ENCODE measurements around the gene MDP1.

The MDP1 gene

DNA sequence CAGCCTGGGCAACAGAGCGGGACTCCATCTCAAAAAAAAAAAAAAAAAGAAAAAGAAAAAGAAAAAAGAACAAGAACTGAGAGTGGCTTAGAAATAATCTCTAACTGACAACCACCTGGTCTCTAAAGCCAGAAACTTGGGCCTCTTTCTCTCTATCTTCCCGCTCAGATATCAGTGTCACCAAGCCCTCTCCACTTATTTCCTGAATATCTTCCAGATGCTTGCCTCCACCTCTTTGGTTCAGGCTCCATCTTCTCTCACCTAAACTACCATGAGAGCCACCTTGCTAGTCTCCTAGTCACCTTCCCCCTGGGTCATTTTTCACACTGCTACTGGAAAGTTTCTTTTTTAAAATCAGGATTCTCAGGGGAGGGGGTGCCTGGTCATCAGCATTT is 18.8 kb downstream of the MDP1 start:
- no peak for DNase-seq

GRCh38 chr14:24196071-24197055 is 19.5 kb downstream of the MDP1 start:
- DNase-seq, result no peak

DNA sequence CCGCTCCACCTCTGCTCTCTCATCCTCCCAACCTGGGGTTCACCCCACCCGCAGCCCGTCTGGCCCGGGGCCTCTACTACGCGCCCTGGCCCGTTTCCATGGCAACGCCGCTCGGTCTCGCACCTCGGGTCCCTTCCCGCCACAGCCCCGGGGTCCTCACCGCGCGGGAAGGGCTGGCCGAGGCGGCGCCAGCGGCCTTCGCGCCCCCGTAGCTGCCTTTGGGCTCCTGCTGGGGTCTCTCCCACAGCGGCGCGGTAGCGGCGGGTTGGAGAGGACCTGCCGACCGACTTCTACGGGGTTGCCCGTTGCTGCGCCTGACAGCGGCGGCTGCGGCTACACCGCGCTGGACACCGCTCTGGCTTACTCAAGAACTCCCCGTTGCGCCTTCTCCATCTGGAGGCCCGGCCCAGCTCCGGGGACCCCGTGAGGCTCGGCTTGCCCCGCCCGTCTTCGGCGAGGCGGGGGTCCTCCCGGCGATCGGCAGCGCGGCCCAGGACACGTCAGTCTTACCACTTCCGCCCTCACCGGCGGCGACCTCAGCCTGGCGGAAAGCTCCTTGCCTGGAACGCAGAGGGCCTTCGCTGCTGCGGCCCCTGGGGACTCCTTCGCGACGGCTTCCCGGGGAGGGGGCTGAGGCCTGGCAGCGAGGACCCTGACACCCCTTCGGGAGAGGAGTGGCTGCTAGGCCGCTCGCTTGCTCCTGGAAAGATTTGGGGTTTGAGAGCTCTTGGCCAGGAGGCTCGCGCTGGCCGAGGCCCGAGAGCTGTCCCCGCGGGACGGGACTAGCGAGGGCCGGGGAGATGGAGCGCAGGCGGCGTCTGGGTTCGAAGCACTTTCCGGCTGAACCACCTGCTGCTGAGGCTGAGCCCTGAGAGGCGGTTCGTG is 20.4 kb downstream of the MDP1 start, which contains the start of gene TM9SF1:
TM9SF1 (minus strand) TSS at position 256 of the 885 bp plus-strand sequence. CDS start 422 bp downstream, outside the sequence.
- DNase-seq, result peak; percentile 93

DNA sequence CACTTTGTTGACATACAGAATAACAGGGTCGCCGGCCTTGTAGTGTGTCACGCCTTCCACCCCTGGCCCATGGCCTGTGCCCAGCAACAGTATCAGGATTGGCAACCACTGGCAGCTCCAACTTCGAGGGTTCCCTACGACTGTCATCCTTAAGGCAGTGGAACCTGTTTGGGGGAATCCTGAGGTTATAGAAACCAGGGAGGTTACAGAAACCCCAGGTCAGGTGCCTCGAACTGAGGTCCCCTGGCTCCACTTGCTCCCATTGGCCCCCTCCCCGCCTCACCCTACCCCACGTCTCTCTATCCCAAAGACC is 21.0 kb downstream of the MDP1 start:
- no peak for DNase-seq

DNA sequence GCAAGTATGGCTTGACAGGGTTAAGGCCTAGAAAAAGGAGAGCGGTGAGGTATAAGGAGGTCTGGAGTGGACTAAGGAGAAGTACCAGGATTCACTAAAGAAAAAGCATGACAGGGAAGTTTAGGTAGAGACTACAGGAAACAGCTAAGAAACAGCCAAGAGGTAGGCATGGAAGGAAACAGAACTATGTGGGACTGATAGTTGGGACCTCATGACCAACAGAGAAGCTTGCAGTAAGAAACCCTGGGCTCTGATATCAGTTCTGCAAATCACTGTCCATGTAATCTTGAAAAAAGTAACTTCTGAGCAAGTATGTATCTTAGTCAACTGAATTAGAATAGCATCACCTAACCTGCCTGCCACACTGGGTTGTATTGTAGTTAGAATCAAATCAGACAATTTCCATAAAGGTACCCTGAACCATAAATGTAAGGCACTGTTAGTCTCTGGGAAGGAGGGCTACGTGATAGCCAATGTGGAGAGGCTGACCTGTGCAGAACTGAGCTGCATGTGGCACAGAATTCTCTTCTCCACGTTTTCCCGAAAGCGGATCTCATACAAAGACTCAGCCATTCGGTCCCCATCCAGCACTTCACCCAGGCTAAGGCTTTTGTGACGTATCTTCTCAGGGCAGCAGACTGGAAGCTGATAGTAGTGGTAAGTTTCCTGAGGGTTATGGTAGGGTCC is 21.5 kb downstream of the MDP1 start:
- no peak for DNase-seq

GRCh38 chr14:24192933-24193332 is 22.9 kb downstream of the MDP1 start:
- DNase-seq, result no peak

GRCh38 chr14:24190416-24190815 is 25.4 kb downstream of the MDP1 start:
- no peak for DNase-seq

GRCh38 chr14:24189460-24189859 is 26.4 kb downstream of the MDP1 start:
- DNase-seq, result no peak

- no peak for DNase-seq
These were observed 26.8 kb downstream of the MDP1 start for GRCh38 chr14:24189059-24189375.

DNA sequence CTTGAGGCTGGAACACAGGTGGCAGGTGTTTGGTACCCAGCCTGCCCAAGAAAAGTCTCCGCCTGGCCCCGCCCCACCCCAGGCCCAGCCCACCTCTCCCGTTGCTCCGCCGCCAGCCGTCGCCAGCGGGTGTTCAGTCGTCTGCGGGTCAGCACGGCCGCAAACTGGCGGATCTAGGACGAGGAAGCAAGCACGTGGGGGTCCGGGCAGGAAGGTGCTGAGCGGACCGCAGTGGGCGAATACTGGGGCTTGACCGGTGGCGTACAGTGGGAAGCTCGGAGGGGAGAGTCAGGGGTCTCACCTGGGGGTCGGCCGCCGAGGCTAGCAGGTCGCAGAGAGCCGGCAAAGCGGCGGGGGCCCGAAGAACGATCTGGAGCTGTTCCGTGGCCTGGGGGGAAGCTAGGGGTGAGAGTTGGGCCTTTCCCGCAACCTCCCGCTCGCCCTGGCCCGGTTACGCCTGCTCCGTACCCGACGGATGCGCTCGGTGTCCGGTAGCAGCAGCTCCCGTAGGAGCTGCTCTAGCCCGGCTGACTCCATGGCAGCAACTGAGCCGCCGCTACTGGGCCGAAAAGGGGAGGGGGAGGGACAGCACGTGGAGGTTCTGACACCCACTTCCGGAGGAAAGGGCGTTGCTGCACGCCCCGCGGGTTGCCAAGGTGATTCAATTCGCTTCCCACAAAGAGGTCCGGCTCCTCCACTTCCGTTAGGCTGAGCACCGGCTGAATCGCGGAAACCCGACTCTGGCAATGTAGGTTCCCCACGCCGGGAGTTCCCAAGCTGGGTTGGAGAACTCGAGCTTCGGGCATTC is 27.4 kb downstream of the MDP1 start, which contains the start of gene IPO4:
IPO4 (minus strand) TSS at position 566 of the 808 bp plus-strand sequence; CDS start at position 537, 29 bp downstream.
- peak; percentile 94 for DNase-seq

- DNase-seq, result no peak
These were observed 28.3 kb downstream of the MDP1 start for GRCh38 chr14:24187539-24187915.

DNA sequence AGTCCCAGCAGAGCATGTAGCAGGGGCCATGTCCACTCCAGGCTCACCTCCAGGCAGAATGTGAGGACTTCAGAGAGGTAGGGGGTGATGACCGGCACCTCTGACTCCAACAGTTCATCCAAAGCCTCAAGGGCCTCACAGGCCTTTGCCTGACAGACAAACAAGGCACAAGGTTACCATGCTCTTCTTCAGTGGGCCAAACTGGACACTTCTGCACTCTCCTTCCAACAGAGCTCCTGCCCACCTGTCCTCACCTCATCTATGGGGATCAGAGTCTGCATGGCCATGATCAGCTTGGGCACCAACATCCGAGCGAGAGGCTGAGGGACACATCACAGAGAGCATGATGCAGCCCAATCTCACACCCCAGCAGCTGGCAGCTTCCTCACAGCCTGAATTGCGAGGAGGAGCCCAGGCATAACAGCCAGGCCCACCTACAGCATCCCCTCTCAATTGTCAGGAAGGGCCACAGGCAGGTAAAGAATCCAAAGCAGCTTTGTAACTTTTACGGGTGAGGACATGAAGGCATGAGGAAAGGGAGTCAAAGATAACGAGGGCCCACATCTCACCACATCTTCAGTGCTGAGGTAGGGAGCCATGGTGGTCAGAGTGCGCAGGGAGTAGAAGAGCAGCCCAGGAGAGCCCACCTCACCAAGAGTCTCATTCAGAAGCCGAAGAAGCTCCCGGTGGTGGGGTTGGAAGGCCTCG is 28.9 kb downstream of the MDP1 start:
- no peak for DNase-seq

DNA sequence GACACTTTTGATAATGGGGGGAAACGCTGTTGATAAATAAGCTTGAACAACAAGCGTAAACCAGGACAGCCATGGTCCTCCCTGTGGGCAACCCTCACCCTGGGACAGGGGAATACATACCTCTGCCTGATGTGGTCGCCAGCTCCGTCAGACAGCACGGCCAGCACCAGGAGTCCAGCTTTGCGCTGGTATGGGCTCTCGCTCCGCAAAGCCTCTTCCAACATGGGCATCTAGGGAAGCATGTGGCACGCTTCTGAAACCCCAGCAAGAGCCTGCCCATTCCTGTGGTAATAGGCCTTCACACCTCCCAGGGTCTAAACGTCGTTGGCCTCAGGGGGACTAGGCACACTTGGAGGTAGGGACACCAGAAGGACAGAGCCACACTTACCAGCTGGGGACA is 30.1 kb downstream of the MDP1 start:
- no peak for DNase-seq

DNA sequence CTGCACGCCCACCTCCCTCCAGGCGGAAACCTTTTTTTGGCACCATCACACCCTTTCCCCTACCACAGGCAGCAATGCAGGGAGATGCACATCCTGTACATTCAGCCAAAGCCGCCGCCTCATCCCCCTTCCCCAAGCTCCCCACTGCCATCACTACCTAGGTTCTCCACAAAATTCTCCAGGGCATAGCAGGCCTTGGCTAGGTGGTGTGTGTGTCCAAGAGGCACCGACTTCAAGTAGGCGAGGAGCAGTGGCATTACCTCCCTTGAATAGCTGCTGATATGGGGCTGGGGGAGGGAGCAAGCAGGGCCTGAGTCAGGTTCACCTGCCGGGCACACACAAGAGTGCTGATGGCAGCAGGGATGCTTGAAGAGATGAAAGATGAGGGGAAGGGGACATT is 30.8 kb downstream of the MDP1 start:
- DNase-seq, result no peak

- no peak for DNase-seq
These were observed 31.5 kb downstream of the MDP1 start for GRCh38 chr14:24184104-24184970.

DNA sequence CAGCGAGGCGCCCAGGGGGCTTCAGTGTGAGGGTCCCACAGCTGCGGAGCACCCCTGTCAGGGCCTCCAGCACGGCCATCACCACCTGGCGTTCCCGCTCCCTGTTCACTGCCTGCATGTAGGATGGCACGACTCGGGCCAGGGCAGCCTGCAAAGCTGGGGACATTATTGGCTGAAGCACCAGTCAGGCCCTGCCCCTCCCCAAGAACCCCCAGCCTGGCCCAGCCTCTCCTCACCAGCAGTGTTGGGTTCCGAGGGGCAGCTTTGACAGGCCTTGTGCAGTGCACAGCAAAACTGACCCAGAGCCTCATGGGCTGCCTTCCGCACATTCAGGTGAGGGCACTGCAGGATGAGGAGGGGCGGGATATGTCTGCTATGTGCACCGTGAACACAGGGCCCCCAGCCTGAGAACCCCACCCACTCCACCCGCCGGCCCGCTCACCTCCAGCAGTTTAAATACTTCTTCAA is 32.8 kb downstream of the MDP1 start:
- no peak for DNase-seq

DNA sequence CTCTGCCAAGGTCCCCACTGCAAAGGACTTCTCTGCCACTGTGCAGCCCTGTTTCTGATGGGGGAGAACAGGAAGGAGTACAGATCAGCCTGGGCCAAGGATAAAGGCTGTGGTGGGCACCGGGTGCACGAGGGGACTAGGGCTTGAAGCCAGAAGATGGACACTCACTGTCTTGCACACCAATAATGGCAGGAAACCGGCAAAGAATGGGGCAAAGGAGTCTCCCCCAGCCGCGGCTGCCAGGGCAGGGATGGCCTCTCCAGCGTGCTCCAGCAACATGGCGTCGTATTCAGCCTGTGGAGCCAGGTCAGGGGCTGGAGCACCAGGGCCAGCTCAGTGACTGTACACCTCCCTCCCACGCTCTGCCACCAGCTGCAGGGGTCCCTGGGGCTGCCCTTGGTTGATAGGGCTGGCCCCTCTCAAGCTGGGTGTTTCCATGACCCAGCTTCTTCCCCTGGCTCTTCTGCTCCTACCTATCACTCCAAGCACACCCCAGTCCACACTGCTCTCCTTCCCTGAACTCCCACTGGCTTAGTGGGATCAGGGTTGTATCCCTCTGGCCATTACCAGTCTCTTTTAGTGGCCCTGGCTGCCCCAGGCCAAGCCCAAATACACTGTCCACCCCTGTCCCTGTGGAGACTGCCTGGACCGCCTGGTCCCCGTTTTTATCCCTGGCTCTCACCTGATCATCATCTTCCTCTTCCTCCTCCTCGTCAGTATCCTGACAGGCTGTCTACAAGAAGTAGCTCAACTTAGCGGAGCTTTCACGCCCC is 33.6 kb downstream of the MDP1 start:
- DNase-seq, result no peak

DNA sequence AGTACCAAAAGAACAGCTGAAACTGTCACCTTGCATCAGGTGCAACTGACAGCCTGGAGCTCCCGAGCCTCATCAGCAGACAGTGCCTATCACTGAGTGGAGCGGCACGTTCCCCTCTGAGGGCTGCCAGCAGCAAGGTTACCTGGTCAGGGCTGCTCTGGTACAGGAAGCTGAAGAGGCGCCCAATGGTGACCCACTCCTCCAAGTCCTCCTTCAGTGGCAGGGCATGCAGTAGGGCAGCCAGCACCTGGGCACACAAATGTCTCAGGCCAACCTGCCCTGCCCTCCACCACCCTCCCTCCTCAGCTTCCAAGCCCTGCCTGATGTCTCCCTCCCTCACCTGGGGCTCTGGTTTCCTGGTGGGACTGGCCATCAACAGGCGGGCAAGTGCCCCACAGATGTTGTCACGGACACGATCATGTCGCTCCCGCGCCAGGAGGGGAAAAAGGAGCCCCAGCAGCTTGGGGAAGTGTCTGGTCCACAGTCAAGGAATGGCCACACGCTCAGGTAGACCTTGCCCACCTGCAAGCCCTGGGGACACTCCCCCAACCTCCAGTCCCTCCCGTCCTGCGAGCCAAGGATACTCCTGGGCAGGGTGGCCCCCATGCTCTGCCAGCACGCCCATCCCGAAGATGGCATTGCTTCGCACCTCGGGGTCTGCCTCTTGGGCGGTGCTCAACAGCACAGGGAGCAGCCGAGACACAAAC is 34.3 kb downstream of the MDP1 start:
- no peak for DNase-seq
